ENCODE measurements around the gene DNM3. TPM values are rescaled to one million over a fixed set of nuclear protein-coding genes. Genes with fewer than 3 reads are reported as not detected.

Gene DNM3
- total and polyA plus RNA-seq, 2 donors (not counting 3 experiments of a cell fraction or from before 2014, with no cell fraction given): 1.4 to 2.5 TPM

DNA sequence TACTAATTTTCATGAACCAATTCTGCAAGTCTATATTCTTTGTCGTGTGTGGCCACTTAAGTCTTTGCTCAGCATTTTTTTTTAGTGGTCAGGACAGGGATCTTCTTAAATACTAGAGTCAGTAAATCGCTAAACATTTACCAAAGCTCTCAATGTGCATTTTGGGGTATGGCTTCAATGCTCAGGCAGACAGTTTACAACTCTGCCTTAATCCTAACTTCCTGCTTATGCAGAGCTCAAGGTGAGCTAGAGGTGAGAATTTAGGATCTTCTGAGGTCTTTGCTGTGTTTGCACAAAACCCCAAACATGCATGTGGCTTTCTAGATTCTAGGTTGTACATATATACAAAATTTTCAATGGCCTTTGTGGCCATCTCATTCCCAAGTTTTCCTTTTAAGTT, 153.0 kb downstream of the DNM3 start:
- FAIRE-seq: no peak
- Histone ChIP-seq H2AFZ (ENCODE audit: low read depth, low read length) (no peak overlapping the region), H3K9ac (replicated peaks; ENCODE audit: extremely low read depth, insufficient read depth, low read length) (no peak overlapping the region), H3K36me3 (ENCODE audit: control insufficient read depth in 2 of 2, extremely low read depth in 1 of 2, insufficient read depth in 2 of 2, low read length in 2 of 2) (no peaks in the 10 kb centered on the region), H4K20me1 (replicated peaks; ENCODE audit: control insufficient read depth, extremely low read depth, insufficient read depth, low read length) (no peaks in the 10 kb centered on the region), H3K27ac (ENCODE audit: insufficient read depth, low read depth, low read length) (no peak overlapping the region), H3K9me1 (replicated peaks; ENCODE audit: control insufficient read depth, extremely low read depth, insufficient read depth, low read length) (no peaks in the 10 kb centered on the region), H3K4me3 (replicated peaks in 1 of 3; ENCODE audit: insufficient read depth in 1 of 3, low read depth in 1 of 3, low read length in 3 of 3) (no peak overlapping the region), H3K79me2 (ENCODE audit: control insufficient read depth, insufficient read depth, low read length) (no peaks in the 10 kb centered on the region), H3K4me1 (ENCODE audit: control insufficient read depth, extremely low read depth, insufficient read depth, low read length) (no peaks in the 10 kb centered on the region), H3K4me2 (ENCODE audit: insufficient read depth, low read length) (no peak overlapping the region), H3K9me3 (replicated peaks; ENCODE audit: control insufficient read depth, insufficient read depth, low read length) (no peaks in the 10 kb centered on the region), H3K27me3 (ENCODE audit: control insufficient read depth in 2 of 2, insufficient read depth in 2 of 2, low read length in 2 of 2) (no peaks in the 10 kb centered on the region)
- dilution Hi-C loops (cut with MboI; ENCODE audit: extremely low pct_ligation_motif_present, low sequenced_read_pairs) (loop anchor here (25.0 kb wide), 2 partner anchors 207 to 357 kb away; partner anchors contain the start of gene METTL13), intact Hi-C loops (cut with micrococcal nuclease) (no loop called here)
- ChIA-PET CTCF (interaction anchor here (1.1 to 1.6 kb wide), 3 partner anchors 8 to 43 kb away, joined by 3 to 4 read pairs (median 3); no protein-coding TSS in a partner anchor), POLR2A (no interaction called here)
- no peak for DNase-seq (ENCODE audit: low read depth, low spot score)
- TF ChIP-seq GATA2 (IDR thresholded peaks at IDR 0.05; ENCODE audit: insufficient read depth, insufficient read length, low read depth, low read length) (no peak), JUN (IDR thresholded peaks at IDR 0.05; ENCODE audit: borderline replicate concordance, insufficient read depth, insufficient read length, low read depth) (no peak), EZH2 (IDR thresholded peaks at IDR 0.05; ENCODE audit: borderline replicate concordance, low read depth, low read length, severe bottlenecking) (no peak), FOS (IDR thresholded peaks at IDR 0.05; ENCODE audit: borderline replicate concordance, insufficient read depth, low read length) (no peak), POLR2A (IDR thresholded peaks at IDR 0.05; ENCODE audit: low read depth, low read length) (no peak), POLR2AphosphoS5 (IDR thresholded peaks at IDR 0.05; ENCODE audit: insufficient read depth, low read depth, low read length) (no peak), MYC (IDR thresholded peaks at IDR 0.05; ENCODE audit: low read depth, low read length) (no peak)
- TF ChIP-seq, protein P1, sequence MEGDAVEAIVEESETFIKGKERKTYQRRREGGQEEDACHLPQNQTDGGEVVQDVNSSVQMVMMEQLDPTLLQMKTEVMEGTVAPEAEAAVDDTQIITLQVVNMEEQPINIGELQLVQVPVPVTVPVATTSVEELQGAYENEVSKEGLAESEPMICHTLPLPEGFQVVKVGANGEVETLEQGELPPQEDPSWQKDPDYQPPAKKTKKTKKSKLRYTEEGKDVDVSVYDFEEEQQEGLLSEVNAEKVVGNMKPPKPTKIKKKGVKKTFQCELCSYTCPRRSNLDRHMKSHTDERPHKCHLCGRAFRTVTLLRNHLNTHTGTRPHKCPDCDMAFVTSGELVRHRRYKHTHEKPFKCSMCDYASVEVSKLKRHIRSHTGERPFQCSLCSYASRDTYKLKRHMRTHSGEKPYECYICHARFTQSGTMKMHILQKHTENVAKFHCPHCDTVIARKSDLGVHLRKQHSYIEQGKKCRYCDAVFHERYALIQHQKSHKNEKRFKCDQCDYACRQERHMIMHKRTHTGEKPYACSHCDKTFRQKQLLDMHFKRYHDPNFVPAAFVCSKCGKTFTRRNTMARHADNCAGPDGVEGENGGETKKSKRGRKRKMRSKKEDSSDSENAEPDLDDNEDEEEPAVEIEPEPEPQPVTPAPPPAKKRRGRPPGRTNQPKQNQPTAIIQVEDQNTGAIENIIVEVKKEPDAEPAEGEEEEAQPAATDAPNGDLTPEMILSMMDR (IDR thresholded peaks at IDR 0.05; ENCODE audit: extremely low read depth in 1 of 2, insufficient read depth in 1 of 2, low read depth in 1 of 2, low read length in 2 of 2): no peak
- TF ChIP-seq, protein P2, sequence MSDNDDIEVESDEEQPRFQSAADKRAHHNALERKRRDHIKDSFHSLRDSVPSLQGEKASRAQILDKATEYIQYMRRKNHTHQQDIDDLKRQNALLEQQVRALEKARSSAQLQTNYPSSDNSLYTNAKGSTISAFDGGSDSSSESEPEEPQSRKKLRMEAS (IDR thresholded peaks at IDR 0.05; ENCODE audit: insufficient read depth, insufficient read length): no peak
- no TSS peak for BruUV-seq (replicated peaks)
